CD1c-positive myeloid dendritic cell (primary cell): ENCODE results near the gene FILIP1L.

Source experiments
- DNase-seq: peaks from one replicate; pipeline ENCODE4 v3.0.0-alpha.2; 2016; ENCODE audit errors: extremely low spot score

The FILIP1L gene

GRCh38 chr3:99891610-99892285, 222.6 kb downstream of the FILIP1L start:
- DNase-seq: no peak

- no peak for DNase-seq
These were observed 228.4 kb downstream of the FILIP1L start for GRCh38 chr3:99885851-99886250.

DNA sequence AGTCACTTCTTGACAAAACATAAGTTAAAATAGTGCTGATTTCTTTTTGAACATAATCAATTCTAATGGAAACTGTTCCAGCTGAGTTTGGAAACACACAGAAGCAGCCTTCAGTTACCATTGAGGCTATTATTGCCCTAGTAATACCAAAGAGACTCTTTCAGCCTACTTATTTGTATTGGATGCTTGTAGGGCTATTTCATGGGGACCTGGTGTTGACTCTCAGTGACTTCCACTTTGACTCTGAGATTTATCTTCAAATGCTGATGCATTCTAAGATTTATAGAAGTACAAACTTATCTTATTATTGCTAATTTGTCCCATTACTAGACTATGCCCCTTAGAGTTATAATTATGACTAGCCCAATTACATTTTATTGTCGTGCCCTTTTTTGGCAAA, 229.2 kb downstream of the FILIP1L start:
- no peak for DNase-seq

DNA sequence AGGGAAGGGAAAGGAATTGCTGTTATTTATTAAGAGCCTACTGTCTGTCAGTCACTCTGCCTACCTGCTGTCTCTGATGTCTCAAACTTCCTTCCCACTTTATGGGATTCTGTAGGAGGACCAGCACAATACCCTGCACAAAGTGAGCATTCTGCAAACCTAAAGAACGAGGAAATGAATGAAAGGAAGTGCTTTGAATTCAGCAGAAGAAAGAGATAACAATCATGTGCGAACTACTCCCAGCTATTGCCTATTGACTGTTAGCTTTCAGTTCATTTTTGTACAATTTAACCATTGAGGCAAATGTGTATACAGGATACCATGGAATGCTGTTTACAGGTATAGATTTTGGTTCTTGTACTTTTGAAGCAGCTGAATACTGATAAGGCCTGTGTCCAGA, 229.8 kb downstream of the FILIP1L start:
- no peak for DNase-seq

GRCh38 chr3:99883693-99884092, 230.6 kb downstream of the FILIP1L start:
- DNase-seq: no peak

- no peak for DNase-seq
These were observed 231.2 kb downstream of the FILIP1L start for GRCh38 chr3:99883138-99883461.

DNA sequence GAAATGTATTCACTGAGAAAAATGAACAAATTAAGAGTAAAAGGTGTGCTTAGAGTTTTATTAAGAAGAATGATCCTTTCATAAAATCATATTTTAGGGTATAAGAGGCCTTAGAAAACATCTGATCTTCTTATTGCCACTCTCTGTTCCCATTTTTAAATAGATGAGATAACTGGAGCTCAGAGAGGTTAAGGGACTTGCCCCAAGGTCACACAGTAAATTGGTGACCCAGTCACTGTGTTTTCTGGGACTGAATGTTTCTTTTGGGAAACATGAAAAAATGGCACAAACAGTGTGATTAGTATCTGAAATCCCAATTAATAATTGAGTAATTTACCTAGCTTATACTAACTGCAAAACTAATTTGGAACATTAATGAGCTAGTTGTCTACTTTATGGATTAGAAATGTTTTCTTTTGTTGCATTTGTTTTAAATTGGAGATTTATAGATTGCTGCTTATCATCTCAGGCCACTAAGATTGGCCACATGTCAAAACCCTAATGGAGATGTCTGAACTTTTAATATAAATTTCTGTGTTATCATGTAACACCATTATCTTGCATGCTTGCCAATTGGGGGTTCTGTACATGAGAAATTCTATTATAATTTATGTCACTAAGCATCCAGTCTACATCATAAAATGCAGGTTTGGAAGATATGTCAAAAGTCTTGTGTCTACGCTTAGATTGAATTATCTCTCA, 231.7 kb downstream of the FILIP1L start:
- DNase-seq: no peak

GRCh38 chr3:99881121-99881524, 233.2 kb downstream of the FILIP1L start:
- peak; percentile 53 for DNase-seq

DNA sequence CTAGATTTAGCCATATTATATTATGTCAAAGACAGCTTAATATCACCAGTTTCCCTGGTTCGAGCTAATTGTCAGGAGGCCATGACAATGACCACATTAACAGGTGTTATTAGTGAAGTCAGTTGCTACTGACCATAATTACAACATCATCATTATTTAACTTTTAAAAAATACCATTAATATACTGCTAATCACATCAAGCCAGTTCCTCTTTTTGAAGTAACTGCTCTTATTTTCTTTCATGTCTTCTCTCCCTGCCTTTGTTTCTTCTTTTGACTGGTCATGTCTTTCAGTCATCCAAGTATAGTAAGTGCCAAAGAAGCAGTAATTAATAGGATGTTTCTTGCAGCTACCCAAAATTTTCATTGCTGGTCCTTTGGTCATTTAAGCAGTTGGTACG, 235.0 kb downstream of the FILIP1L start:
- DNase-seq: no peak

DNA sequence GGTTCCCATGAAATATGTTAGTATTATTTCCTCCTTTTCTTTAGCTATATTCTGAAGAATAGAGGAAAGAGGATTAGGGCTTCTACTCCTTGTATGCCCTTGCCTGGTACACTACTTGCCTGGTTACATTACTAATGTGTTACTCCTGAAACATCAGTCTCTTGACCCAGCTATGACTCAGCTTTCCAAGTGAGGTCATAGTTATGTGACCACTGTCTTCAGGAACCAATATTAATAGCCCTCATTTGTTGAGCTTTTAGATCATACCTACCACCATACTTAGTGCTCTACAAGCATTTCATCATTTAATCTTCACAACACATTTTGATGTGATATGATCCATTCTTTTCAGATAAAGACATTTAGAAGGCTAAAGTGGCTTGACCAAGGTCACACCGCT, 236.3 kb downstream of the FILIP1L start:
- peak; percentile 75 for DNase-seq

GRCh38 chr3:99877031-99877579, 237.2 kb downstream of the FILIP1L start:
- no peak for DNase-seq

GRCh38 chr3:99875929-99876841, 238.1 kb downstream of the FILIP1L start:
- DNase-seq: peak; percentile 90

DNA sequence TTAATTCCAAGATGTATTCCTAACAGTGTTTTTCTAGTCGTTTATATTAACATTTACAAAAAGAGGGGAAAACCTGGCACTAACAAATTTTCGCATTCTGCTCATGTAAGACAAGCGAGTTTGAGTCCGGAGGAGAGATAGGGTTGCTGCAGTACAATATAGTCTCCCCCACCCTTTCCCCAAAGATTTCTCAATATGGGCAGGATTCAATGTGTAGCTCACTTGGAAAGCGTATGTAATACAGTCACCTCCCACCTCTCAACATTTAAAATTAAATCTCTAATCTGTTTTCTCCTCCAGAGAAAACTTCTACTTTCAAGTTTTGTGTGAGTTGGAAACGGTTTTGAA, 238.7 kb downstream of the FILIP1L start:
- peak; percentile 56 for DNase-seq

DNA sequence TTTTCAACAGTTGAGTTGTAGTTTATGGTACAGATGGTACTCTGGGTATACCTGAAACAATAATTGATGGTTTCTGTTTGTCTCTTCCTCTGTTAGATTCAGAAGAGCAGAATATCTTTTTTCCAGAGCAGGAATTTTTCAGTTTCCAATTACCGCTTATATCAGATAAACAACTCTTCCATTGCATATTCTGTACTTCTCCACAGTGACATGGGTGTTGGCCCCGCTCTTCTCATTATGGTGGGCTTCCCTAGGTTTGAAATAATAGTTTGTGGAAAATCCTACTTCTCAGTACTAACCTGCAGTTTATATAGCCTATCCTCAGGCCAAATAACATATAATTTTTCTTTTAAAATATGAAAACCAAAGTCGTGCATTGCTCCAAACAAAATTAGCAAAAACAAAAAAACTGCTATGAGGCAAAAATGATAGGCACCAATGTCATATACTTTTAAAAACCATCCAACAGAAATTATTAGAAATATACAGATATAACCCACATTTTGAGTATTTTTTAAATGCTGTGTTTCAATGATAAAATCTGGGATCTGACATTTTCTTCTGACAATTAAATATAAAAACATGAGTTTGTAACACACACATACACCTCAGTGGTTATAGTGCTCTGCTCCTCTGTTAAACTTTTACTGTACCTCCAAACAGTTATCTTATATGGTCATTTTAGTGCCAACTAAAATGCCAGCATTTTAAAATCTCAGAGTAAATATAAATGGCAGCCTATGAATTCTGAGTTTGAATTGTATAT, 239.9 kb downstream of the FILIP1L start:
- DNase-seq: no peak

DNA sequence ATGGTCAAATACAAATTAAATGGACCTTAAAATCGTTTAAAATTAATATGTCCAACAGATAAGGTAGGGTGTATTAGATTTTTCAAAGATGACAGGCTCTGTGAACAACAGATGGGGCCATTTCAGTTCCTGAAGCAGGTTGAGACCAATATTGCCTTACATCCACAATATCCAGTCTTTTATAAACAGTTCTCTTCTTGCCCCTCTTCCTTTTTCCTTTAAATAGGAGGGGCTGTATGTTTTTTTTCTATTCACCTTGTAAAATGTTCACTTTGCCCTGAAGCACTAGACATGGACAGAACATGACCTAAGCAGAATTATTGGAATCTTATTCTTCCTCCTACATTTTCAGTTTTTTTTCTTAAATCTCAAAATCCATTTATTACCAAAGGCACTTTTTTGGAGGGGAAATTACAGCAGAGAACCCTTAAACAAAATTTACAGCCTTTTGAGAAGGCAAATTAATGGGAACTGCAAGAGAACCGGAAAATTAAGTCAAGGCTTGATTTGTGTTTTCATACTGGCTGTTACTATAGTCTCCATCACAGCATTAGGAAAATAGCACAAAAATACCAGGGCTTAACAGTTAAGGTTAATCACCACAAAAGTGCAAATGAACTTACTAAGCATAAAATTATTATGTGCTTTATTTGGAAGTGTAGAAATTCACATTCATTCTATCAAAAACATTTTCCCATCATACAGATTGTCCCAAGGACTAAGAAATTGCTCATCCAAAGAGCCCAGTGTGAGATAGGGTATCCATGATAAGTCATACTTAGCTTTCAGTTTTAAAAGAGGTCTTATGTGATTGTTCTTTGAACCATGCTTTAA, 240.8 kb downstream of the FILIP1L start:
- no peak for DNase-seq

- DNase-seq: no peak
These were observed 241.4 kb downstream of the FILIP1L start for GRCh38 chr3:99872923-99873254.

GRCh38 chr3:99871231-99872045, 242.9 kb downstream of the FILIP1L start:
- DNase-seq: no peak

DNA sequence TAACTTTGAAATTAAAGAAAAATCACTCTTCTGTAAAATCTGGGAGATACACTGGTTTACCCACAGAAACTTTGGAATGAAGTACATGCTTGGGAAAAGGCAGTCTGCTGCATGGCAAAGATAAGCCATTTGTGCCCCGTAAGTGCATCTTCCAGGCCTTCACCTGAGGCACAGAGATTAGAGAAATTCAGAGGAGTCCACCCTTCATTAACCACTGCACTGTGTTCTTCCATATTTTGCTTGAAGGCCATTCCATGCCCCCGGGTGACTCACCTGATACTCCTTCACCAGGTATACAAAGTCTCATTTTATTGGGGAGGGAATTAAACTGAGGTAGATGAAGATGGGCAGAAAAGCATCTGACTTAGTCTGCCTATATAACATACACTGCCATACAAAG, 243.6 kb downstream of the FILIP1L start:
- no peak for DNase-seq

DNA sequence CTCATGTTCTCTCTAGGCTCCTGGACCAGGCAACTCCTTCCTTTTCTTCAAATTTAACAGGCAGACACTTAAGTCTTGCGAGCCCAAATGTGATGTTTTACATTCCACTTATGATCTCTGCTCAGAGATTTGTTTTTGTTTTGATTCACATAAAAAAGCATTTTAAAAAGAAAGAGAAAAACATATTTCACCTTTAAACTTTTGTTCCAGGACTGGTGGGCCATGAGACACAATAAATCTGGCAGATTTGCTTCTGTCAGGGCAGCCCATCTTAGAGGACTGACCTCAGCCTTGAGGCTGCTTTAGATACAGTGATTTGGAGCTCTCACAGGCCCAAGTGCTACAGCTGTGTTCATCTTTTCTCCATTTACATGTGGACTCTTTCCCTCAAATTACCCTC, 244.7 kb downstream of the FILIP1L start:
- DNase-seq: no peak

DNA sequence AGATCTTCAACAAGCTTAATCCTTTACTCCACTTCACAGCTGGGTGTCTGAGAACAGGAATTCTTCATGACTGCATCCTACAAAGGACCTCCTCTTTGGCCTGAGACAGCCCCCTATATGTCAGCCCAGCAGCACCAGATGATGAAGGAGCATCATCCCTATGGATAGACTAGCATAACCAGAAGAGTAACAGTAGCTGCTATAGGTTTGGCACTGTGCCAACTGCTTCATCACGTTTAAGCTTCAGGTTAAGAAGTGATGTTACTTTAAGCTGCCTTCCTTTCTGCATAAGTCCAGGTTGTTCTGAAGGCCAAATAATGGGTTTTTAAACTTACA, 246.0 kb downstream of the FILIP1L start:
- no peak for DNase-seq
